PC-9 (cell line): Measurements from ENCODE around the gene PPP1CA.

ENCODE experiments used
- EZH2 ChIP-seq: fragments of 200-600 bp; sonication (generic); IDR thresholded peaks from 2 replicates; pipeline ENCODE4 v1.8.0; 2017; ENCODE audit warnings: antibody characterized with exemption, low read depth
- TF ChIP-seq, protein P1 (sequence below): fragments of 200-600 bp; sonication (generic); conservative IDR thresholded peaks from 2 replicates; pipeline ENCODE4 v1.6.1; 2017; ENCODE audit warnings: mixed run types, antibody characterized with exemption, mild to moderate bottlenecking, moderate library complexity

DNA sequence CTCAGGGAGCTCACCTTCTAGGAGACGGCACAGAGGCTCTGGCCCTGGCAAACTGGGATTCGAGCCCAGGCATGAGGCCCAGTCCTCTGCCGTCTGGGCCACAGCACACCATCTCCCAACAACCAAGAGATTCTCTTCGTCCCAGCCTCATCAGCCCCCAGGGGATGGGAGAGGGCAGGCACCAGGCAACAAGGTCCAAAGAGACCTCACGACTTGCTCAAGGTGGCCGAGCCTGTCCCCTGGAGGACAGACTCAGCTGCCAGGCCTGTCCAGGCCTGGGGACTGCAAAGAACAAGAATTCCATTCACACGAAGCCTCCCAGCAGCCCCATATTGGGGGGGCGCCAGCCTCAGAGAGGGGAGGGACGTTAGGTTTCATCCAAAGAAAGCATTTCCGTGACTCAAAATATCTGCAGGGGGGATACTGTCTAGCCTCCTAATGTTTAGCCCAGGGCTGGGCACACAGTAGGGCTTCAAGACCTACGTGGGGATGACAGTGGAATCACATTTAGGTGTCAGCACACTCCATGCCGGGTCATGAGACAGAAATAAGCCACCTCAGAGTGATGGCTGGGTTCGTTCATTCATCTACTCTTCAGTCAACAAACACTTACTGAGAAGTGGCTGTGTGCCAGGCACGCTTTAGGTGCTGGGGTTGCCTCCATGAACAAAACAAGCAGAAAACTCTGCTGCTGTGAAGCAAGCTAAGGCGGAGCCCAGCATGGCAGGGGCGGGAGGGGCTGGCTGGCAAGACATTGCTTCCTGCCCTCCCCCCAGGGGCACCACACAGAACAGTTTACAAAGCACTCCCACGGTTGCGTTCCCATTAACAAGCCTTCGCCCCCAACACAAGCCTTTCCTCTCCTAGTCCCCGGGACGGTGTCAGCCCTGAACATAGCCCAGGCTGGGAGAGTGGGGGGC, 15.0 kb upstream of the PPP1CA start:
- TF ChIP-seq, protein P1, sequence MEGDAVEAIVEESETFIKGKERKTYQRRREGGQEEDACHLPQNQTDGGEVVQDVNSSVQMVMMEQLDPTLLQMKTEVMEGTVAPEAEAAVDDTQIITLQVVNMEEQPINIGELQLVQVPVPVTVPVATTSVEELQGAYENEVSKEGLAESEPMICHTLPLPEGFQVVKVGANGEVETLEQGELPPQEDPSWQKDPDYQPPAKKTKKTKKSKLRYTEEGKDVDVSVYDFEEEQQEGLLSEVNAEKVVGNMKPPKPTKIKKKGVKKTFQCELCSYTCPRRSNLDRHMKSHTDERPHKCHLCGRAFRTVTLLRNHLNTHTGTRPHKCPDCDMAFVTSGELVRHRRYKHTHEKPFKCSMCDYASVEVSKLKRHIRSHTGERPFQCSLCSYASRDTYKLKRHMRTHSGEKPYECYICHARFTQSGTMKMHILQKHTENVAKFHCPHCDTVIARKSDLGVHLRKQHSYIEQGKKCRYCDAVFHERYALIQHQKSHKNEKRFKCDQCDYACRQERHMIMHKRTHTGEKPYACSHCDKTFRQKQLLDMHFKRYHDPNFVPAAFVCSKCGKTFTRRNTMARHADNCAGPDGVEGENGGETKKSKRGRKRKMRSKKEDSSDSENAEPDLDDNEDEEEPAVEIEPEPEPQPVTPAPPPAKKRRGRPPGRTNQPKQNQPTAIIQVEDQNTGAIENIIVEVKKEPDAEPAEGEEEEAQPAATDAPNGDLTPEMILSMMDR: no peak
- TF ChIP-seq EZH2: no peak
